ENCODE measurements around the gene PLXNB3.

DNA sequence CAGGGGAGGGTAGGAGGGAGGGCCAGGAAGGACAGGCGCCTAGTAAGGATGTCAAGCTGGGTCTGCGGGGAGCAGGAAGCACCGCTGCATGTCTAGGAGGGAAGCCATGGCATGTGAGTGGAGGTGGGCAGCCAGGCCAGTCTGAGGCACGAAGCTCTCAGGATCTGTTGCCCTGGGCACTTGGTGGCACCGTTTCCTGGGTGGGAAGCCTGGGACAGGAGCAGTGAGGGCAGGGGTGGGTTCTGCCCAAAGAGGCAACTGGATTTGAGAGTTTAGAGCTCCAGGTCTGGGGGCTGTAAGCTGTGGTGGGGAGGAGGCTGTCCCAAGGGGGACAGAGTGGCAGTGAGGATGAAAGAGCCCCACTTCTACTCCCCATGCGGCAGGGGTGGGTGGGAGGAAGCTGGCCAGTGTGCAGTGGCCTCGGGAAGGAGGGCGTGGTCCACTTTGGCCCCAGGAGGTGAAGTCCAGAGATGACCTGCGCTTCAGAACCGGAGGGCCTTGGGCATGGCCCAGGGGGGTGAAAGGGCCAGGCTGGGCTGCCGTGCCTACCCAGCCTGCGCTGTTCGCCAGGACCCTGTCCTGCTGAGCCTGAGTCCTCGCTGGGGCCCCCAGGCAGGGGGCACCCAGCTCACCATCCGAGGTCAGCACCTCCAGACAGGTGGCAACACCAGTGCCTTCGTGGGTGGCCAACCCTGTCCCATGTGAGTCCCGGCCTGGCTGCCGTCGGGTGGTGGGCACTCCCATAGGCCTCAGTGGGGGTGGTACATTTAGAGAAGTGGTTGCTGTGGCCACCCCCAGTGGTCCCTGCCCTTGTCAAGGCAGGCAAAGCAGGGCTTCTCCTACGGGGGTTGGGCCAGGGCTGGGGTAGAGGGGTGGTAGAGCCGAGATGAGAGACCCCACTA is 8.5 kb downstream of the PLXNB3 start:
- TF ChIP-seq, protein P1, sequence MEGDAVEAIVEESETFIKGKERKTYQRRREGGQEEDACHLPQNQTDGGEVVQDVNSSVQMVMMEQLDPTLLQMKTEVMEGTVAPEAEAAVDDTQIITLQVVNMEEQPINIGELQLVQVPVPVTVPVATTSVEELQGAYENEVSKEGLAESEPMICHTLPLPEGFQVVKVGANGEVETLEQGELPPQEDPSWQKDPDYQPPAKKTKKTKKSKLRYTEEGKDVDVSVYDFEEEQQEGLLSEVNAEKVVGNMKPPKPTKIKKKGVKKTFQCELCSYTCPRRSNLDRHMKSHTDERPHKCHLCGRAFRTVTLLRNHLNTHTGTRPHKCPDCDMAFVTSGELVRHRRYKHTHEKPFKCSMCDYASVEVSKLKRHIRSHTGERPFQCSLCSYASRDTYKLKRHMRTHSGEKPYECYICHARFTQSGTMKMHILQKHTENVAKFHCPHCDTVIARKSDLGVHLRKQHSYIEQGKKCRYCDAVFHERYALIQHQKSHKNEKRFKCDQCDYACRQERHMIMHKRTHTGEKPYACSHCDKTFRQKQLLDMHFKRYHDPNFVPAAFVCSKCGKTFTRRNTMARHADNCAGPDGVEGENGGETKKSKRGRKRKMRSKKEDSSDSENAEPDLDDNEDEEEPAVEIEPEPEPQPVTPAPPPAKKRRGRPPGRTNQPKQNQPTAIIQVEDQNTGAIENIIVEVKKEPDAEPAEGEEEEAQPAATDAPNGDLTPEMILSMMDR (IDR thresholded peaks at IDR 0.05) = no peak
- TF ChIP-seq EZH2 (IDR thresholded peaks at IDR 0.05; ENCODE audit: borderline replicate concordance, insufficient read depth, low read depth, low read length, poor library complexity, severe bottlenecking) = no peak

Data from B cell (primary cell).